Measurements from ENCODE around the gene TRABD2B.

The TRABD2B gene

GRCh38 chr1:47843781-47844557 lies 153.2 kb downstream of the TRABD2B start:
- no peak for DNase-seq

DNA sequence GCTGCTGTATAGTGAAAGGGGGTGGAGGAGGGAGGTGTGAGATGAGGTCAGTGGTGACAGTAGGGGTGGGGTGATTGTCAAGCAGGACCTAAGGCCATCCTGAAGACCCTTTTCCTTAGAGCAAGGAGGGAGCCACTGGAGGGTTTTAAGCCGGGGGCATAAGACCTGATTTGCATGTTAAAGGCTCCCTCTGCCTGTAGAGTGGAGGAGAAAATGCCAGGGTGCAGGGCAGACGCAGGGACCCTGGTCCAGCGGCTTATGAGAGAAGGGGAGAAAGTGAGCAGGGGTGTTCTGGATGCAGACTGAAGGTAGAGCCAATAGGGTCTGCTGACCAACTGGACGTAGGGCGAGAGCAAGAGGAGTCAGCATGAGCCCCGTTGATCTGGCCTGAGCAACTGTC lies 154.1 kb downstream of the TRABD2B start:
- no peak for DNase-seq

GRCh38 chr1:47842228-47842919 lies 154.8 kb downstream of the TRABD2B start:
- no peak for DNase-seq

GRCh38 chr1:47841356-47841755 lies 155.8 kb downstream of the TRABD2B start:
- DNase-seq = no peak

DNA sequence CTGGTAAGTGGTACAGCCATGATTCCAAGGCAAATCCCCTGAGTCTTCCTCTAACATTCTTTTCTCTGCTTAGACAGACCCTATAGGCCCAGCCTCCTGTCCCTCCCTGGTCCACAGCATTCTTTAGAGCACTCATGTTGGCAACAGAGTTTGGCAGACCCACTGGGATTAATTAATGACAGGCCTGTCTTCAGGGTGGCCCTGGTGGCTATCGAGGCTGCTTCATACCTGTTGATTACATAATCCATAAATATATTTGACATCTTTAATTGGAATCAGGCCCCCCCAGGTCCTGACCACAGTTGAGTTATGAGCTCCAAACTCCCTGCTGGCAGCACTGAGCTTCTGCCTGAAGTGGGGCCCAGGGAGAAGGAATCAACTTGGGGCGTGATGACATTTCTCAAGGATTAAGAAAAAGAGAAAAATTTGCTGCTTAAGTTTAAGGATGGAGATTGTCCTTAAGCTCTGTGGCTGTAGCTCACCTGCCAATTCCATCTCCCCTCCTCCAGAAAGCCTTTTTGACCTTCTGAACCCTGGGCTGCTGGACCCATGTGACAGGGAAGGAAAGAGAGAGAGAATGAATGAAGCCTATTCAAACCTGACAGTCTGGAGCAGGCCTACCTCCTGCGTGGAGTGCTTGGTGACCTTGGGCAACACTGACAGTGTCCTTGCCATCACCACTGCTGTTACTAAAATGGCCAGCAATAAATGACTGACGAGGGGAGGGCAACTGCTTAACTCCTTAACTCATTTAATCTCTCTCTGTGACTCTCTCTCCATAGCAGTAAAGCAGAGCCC lies 156.6 kb downstream of the TRABD2B start:
- DNase-seq = no peak

DNA sequence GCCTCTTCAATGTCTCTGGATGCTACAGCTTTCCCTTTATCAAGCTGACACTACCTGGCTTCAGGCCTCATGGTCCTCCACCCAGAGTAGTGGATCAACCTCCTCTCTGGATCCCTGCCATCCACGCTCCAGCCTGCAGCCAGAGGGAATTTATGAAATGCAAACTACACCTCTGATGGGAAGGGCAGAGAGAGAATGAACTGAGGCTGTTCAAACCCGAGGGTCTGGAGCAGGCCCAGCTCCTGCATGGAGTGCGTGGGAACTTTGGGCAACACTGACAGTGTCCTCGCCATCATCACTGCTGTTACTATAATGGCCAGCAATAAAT lies 157.8 kb downstream of the TRABD2B start:
- no peak for DNase-seq

DNA sequence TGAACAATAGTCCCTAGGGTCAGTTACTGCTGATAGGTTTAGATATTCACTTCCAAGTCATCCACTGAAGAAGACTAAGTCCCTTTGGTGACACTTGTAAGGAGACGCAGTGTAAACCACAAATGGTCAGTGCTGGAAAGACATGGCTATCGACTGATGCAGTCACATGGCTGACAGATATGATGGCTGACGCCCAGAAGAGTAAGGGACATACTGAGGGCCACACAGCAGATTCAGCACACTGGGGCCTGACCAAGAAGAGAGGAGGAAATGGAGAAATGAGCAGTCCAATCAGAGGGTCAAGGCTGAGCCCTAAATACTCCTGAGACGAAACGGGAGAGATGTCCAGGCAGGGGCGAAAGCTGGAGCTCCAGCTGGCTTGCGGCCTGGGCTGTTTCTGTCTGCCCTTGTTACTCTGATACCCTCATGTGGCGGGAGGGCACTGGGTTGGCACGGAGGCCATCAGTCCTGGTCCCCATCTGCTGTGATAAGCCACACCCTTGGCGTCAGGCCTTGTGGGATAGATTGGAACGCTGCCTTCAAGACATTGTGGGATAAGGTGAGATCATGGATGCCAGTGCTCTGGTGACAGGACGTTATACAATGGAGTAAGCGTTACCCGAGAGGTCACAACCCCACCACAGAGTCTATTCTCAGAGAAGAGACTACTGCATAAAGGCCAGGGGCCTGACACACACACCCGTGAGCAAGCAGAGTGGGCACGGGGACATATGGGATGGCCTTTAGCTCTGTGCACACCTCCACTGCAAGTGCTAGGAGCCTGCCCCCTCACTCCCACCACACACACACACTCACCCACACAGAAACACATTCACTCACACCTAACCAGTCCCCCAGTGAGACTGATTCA lies 158.4 kb downstream of the TRABD2B start:
- no peak for DNase-seq

- DNase-seq = no peak
Measured at GRCh38 chr1:47837866-47838561, 159.2 kb downstream of the TRABD2B start.

- no peak for DNase-seq
Measured at GRCh38 chr1:47837056-47837830, 159.9 kb downstream of the TRABD2B start.

DNA sequence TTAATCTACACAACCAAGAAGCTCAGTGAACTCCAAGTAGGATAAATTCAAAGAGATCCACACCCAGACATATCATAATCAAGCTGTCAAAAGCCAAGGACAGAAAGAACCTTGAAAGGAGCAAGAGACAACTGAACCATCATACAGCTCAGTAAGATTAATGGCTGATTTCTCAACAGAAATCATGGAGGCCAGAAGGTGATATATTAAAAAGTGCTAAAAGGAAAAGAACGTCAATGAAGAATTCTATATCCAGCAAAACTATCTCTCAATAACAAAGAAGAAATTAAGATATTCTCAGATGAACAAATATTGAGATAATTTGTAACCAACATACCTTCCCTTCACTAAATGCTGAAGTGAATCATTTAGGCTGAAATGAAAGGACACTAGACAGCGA lies 161.8 kb downstream of the TRABD2B start:
- no peak for DNase-seq

GRCh38 chr1:47834326-47834725 lies 162.9 kb downstream of the TRABD2B start:
- DNase-seq = no peak

DNA sequence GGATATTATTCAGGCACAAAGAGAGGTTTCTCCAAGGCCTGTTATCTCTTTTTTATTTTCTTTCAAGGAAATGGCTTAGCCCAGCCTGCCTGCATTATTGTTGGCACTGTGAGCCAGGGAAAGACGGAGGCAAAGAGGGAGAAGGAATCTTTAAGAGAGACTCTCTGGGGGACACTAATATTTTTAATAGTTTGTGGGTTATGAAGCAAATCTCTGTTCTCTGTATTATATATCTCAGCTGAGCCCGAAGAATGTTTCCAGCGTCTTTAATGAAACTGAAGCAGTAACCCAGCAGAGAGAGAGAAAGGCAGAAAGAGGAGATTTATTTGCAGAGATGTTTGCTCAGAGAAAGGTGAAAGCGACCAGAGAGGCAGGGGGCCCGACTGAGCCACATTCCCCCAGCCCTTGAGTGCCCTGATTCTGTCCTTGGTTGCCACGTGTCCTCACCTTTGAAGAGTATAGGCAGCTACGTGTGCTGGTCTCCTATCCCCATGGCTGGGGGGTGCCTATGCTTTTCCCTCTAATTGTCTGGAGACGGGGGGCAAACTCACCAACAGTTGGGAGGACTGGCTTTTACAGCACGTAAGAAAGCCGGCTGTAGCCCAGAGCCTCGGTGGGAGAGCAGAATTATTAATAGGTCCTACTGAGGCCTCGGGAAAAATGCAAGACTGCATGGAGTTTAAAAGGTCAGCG lies 166.4 kb downstream of the TRABD2B start:
- no peak for DNase-seq

DNA sequence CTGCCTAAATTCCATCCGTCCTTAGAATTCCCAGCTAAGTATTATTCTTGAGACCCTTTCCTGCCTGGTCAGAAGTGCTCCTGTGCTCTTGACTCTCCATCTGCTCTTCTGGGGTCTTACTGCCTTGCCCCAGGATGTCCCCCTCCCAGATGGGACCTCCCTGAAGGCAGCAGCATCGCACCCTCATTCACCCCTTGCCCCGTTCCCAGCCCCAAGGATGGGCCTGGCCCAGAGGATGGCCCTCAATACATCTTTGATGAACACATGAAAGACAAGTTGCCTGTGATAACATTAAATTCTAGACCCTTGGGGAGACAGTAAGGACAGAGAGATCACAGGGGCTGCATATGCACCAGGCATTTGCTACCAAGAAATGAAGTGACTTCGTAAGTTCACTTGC lies 167.2 kb downstream of the TRABD2B start:
- DNase-seq = no peak

GRCh38 chr1:47828978-47829377 lies 168.2 kb downstream of the TRABD2B start:
- no peak for DNase-seq

DNA sequence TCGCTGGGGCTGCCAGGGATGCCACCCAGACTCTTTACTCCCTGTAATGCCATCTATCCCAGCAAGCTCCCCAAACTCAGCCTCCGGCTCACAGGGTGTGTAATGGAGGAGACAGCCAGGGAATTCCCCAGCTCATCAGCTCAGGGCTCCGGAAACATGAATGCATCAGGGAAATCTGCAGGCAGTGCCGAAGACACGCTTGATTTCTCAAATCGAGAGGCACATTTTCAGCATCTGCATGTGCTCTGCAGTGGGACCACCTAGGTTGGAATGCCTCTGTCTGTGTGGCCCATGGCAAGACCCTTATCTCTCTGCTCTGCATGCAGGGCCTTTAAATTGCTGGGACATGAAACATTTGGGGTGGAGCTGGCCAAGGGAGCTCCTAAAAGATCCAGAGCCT lies 170.1 kb downstream of the TRABD2B start:
- DNase-seq = no peak

DNA sequence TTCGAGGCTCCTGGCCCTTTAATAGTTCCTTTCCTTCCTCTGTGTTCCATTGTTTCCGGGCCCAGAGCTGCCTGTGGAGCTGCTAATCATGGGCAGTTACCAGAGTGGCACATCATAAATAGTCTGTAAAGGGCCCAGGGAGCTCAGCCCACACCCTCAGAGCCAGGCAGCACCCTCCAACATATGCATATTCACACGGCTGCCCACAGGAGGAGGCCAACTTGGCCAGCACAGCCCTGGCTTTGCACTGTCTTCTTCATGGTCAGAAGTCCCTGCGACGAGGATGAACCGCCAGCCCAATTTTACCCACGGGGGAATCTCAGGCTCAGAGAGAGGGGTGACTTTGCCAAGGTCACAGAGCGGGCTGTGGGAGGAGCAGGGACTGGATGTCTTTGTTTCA lies 172.5 kb downstream of the TRABD2B start:
- no peak for DNase-seq

GRCh38 chr1:47824297-47824696 lies 172.9 kb downstream of the TRABD2B start:
- DNase-seq = no peak

GRCh38 chr1:47823040-47823808 lies 174.0 kb downstream of the TRABD2B start:
- no peak for DNase-seq

GRCh38 chr1:47821760-47822159 lies 175.4 kb downstream of the TRABD2B start:
- no peak for DNase-seq

- DNase-seq = no peak
Measured at GRCh38 chr1:47819574-47819888, 177.7 kb downstream of the TRABD2B start.

Measured in activated CD4-positive, alpha-beta T cell treated with anti-CD3 and anti-CD28 coated beads for 1 hour (primary cell).